ENCODE data around the gene RBL2.
"Not testable (repeated sequence)": the region's sequence is repeated elsewhere in the genome, so short reads cannot be mapped to it uniquely, and the experiment has no call there.

Gene RBL2

GRCh38 chr16:53414381-53414780 is 19.9 kb upstream of the RBL2 start:
- no peaks in the 10 kb centered on the region for H3K79me1 ChIP-seq (ENCODE audit: low read length)
- H3K4me1 ChIP-seq (ENCODE audit: control insufficient read depth, low read depth, low read length), result no peaks in the 10 kb centered on the region
- H3K18ac ChIP-seq (ENCODE audit: low read length), result no peak overlapping the region
- H4K5ac ChIP-seq (ENCODE audit: low read length), result no peak overlapping the region
- H3K23ac ChIP-seq (ENCODE audit: low read length), result no peak overlapping the region
- H2BK5ac ChIP-seq (ENCODE audit: low read length), result no peak overlapping the region
- no peaks in the 10 kb centered on the region for H3K36me3 ChIP-seq (ENCODE audit: control insufficient read depth, insufficient read depth, low read length)
- H3K79me2 ChIP-seq (ENCODE audit: control insufficient read depth, insufficient read depth, low read length), result no peaks in the 10 kb centered on the region
- no peaks in the 10 kb centered on the region for H3K27me3 ChIP-seq (ENCODE audit: insufficient read depth, low read length, poor library complexity)
- no peak overlapping the region for H2BK15ac ChIP-seq (replicated peaks; ENCODE audit: low read depth)
- H2BK120ac ChIP-seq (ENCODE audit: low read depth, low read length), result no peak overlapping the region
- H2AK5ac ChIP-seq (ENCODE audit: low read length), result no peak overlapping the region
- no peak overlapping the region for H3K56ac ChIP-seq (ENCODE audit: low read length)
- H3K4me3 ChIP-seq (ENCODE audit: low read length), result no peak overlapping the region
- H3K4me2 ChIP-seq (ENCODE audit: low read length), result no peak overlapping the region
- no peak for DNase-seq
- H3K9ac ChIP-seq (ENCODE audit: low read length), result no peak overlapping the region
- WGBS (ENCODE audit: extremely low coverage, insufficient coverage, low lambda C conversion rate), result no CpG with 5 or more reads among the region's 16 CpGs
- no peak overlapping the region for H3K27ac ChIP-seq (ENCODE audit: low read depth, low read length)
- H4K8ac ChIP-seq (ENCODE audit: low read depth, low read length), result no peak overlapping the region
- H3K4ac ChIP-seq (ENCODE audit: low read depth, low read length), result no peak overlapping the region

- Histone ChIP-seq H3K27me3 (ENCODE audit: insufficient read depth, low read length, poor library complexity) (no peaks in the 10 kb centered on the region), H4K8ac (ENCODE audit: low read depth, low read length) (no peak overlapping the region), H2BK120ac (ENCODE audit: low read depth, low read length) (no peak overlapping the region), H2BK5ac (ENCODE audit: low read length) (no peak overlapping the region), H4K5ac (ENCODE audit: low read length) (no peak overlapping the region), H3K4me3 (ENCODE audit: low read length) (no peak overlapping the region), H3K79me2 (ENCODE audit: control insufficient read depth, insufficient read depth, low read length) (no peaks in the 10 kb centered on the region), H2BK15ac (replicated peaks; ENCODE audit: low read depth) (no peak overlapping the region), H3K23ac (ENCODE audit: low read length) (no peak overlapping the region), H3K4me1 (ENCODE audit: control insufficient read depth, low read depth, low read length) (no peaks in the 10 kb centered on the region), H2AK5ac (ENCODE audit: low read length) (no peak overlapping the region), H3K9ac (ENCODE audit: low read length) (no peak overlapping the region), H3K27ac (ENCODE audit: low read depth, low read length) (no peak overlapping the region), H3K4ac (ENCODE audit: low read depth, low read length) (no peak overlapping the region), H3K79me1 (ENCODE audit: low read length) (no peaks in the 10 kb centered on the region), H3K4me2 (ENCODE audit: low read length) (no peak overlapping the region), H3K18ac (ENCODE audit: low read length) (no peak overlapping the region), H3K56ac (ENCODE audit: low read length) (no peak overlapping the region), H3K36me3 (ENCODE audit: control insufficient read depth, insufficient read depth, low read length) (no peaks in the 10 kb centered on the region)
- no CpG with 5 or more reads among the region's 4 CpGs for WGBS (ENCODE audit: extremely low coverage, insufficient coverage, low lambda C conversion rate)
- peak; percentile 83 for DNase-seq
These were observed 18.8 kb upstream of the RBL2 start for GRCh38 chr16:53415504-53415903.

- H2AK5ac ChIP-seq (ENCODE audit: low read length), result no peak overlapping the region
- DNase-seq, result peak; percentile 20
These were observed 17.3 kb upstream of the RBL2 start for GRCh38 chr16:53417011-53417410.

GRCh38 chr16:53417976-53418375 is 16.3 kb upstream of the RBL2 start:
- no CpG with 5 or more reads among the region's 7 CpGs for WGBS (ENCODE audit: extremely low coverage, insufficient coverage, low lambda C conversion rate)
- DNase-seq, result no peak

More at GRCh38 chr16:53417011-53417410, 17.3 kb upstream of the RBL2 start:
- Histone ChIP-seq H3K36me3 (ENCODE audit: control insufficient read depth, insufficient read depth, low read length) (no peaks in the 10 kb centered on the region), H3K79me2 (ENCODE audit: control insufficient read depth, insufficient read depth, low read length) (no peaks in the 10 kb centered on the region), H3K27me3 (ENCODE audit: insufficient read depth, low read length, poor library complexity) (no peaks in the 10 kb centered on the region), H3K4ac (ENCODE audit: low read depth, low read length) (no peak overlapping the region), H2BK5ac (ENCODE audit: low read length) (no peak overlapping the region), H3K9ac (ENCODE audit: low read length) (no peak overlapping the region), H3K4me1 (ENCODE audit: control insufficient read depth, low read depth, low read length) (no peaks in the 10 kb centered on the region), H2BK15ac (replicated peaks; ENCODE audit: low read depth) (no peak overlapping the region), H3K27ac (ENCODE audit: low read depth, low read length) (no peak overlapping the region), H3K4me3 (ENCODE audit: low read length) (no peak overlapping the region), H3K18ac (ENCODE audit: low read length) (no peak overlapping the region), H2BK120ac (ENCODE audit: low read depth, low read length) (no peak overlapping the region), H4K8ac (ENCODE audit: low read depth, low read length) (no peak overlapping the region), H3K4me2 (ENCODE audit: low read length) (no peak overlapping the region), H3K56ac (ENCODE audit: low read length) (no peak overlapping the region), H3K23ac (ENCODE audit: low read length) (no peak overlapping the region), H4K5ac (ENCODE audit: low read length) (no peak overlapping the region), H3K79me1 (ENCODE audit: low read length) (no peaks in the 10 kb centered on the region)
- WGBS (ENCODE audit: extremely low coverage, insufficient coverage, low lambda C conversion rate), result no CpG with 5 or more reads among the region's 4 CpGs

GRCh38 chr16:53419383-53419709 is 14.9 kb upstream of the RBL2 start:
- not testable (repeated sequence) for H3K4me1 ChIP-seq (ENCODE audit: control insufficient read depth, low read depth, low read length); H3K56ac ChIP-seq (ENCODE audit: low read length); H3K27ac ChIP-seq (ENCODE audit: low read depth, low read length); H3K27me3 ChIP-seq (ENCODE audit: insufficient read depth, low read length, poor library complexity); H4K8ac ChIP-seq (ENCODE audit: low read depth, low read length); DNase-seq; H3K79me1 ChIP-seq (ENCODE audit: low read length); H3K4me3 ChIP-seq (ENCODE audit: low read length); H3K36me3 ChIP-seq (ENCODE audit: control insufficient read depth, insufficient read depth, low read length); H2BK15ac ChIP-seq (replicated peaks; ENCODE audit: low read depth); H2BK5ac ChIP-seq (ENCODE audit: low read length); H2AK5ac ChIP-seq (ENCODE audit: low read length); H3K23ac ChIP-seq (ENCODE audit: low read length); H3K79me2 ChIP-seq (ENCODE audit: control insufficient read depth, insufficient read depth, low read length); H4K5ac ChIP-seq (ENCODE audit: low read length); H2BK120ac ChIP-seq (ENCODE audit: low read depth, low read length); H3K18ac ChIP-seq (ENCODE audit: low read length); H3K4me2 ChIP-seq (ENCODE audit: low read length); H3K9ac ChIP-seq (ENCODE audit: low read length); H3K4ac ChIP-seq (ENCODE audit: low read depth, low read length)
- no CpG with 5 or more reads among the region's 2 CpGs for WGBS (ENCODE audit: extremely low coverage, insufficient coverage, low lambda C conversion rate)

More at GRCh38 chr16:53417976-53418375, 16.3 kb upstream of the RBL2 start:
- no peak overlapping the region for H2AK5ac ChIP-seq (ENCODE audit: low read length)
- H3K36me3 ChIP-seq (ENCODE audit: control insufficient read depth, insufficient read depth, low read length), result no peaks in the 10 kb centered on the region
- no peaks in the 10 kb centered on the region for H3K79me2 ChIP-seq (ENCODE audit: control insufficient read depth, insufficient read depth, low read length)
- no peaks in the 10 kb centered on the region for H3K27me3 ChIP-seq (ENCODE audit: insufficient read depth, low read length, poor library complexity)
- H3K4ac ChIP-seq (ENCODE audit: low read depth, low read length), result no peak overlapping the region
- H3K4me3 ChIP-seq (ENCODE audit: low read length), result no peak overlapping the region
- no peaks in the 10 kb centered on the region for H3K79me1 ChIP-seq (ENCODE audit: low read length)
- H2BK15ac ChIP-seq (replicated peaks; ENCODE audit: low read depth), result no peak overlapping the region
- H2BK5ac ChIP-seq (ENCODE audit: low read length), result no peak overlapping the region
- no peak overlapping the region for H3K4me2 ChIP-seq (ENCODE audit: low read length)
- no peak overlapping the region for H3K23ac ChIP-seq (ENCODE audit: low read length)
- H2BK120ac ChIP-seq (ENCODE audit: low read depth, low read length), result no peak overlapping the region
- no peak overlapping the region for H4K8ac ChIP-seq (ENCODE audit: low read depth, low read length)
- no peak overlapping the region for H3K56ac ChIP-seq (ENCODE audit: low read length)
- H3K4me1 ChIP-seq (ENCODE audit: control insufficient read depth, low read depth, low read length), result no peaks in the 10 kb centered on the region
- no peak overlapping the region for H3K9ac ChIP-seq (ENCODE audit: low read length)
- no peak overlapping the region for H3K27ac ChIP-seq (ENCODE audit: low read depth, low read length)
- no peak overlapping the region for H4K5ac ChIP-seq (ENCODE audit: low read length)
- H3K18ac ChIP-seq (ENCODE audit: low read length), result no peak overlapping the region

- no peak overlapping the region for H2AK5ac ChIP-seq (ENCODE audit: low read length)
- H2BK120ac ChIP-seq (ENCODE audit: low read depth, low read length), result no peak overlapping the region
- H3K4me3 ChIP-seq (ENCODE audit: low read length), result no peak overlapping the region
- no peaks in the 10 kb centered on the region for H3K4me1 ChIP-seq (ENCODE audit: control insufficient read depth, low read depth, low read length)
- H2BK15ac ChIP-seq (replicated peaks; ENCODE audit: low read depth), result no peak overlapping the region
- no peak overlapping the region for H3K23ac ChIP-seq (ENCODE audit: low read length)
- no peak overlapping the region for H4K5ac ChIP-seq (ENCODE audit: low read length)
- H3K27me3 ChIP-seq (ENCODE audit: insufficient read depth, low read length, poor library complexity), result no peaks in the 10 kb centered on the region
- WGBS (ENCODE audit: extremely low coverage, insufficient coverage, low lambda C conversion rate), result no CpG with 5 or more reads among the region's 24 CpGs
- no peak overlapping the region for H2BK5ac ChIP-seq (ENCODE audit: low read length)
- no peak overlapping the region for H3K9ac ChIP-seq (ENCODE audit: low read length)
- no peak overlapping the region for H3K4ac ChIP-seq (ENCODE audit: low read depth, low read length)
- DNase-seq, result no peak
- no peak overlapping the region for H3K4me2 ChIP-seq (ENCODE audit: low read length)
- H4K8ac ChIP-seq (ENCODE audit: low read depth, low read length), result no peak overlapping the region
- no peak overlapping the region for H3K18ac ChIP-seq (ENCODE audit: low read length)
- H3K27ac ChIP-seq (ENCODE audit: low read depth, low read length), result no peak overlapping the region
- H3K79me2 ChIP-seq (ENCODE audit: control insufficient read depth, insufficient read depth, low read length), result no peaks in the 10 kb centered on the region
- H3K79me1 ChIP-seq (ENCODE audit: low read length), result no peaks in the 10 kb centered on the region
- no peak overlapping the region for H3K56ac ChIP-seq (ENCODE audit: low read length)
- H3K36me3 ChIP-seq (ENCODE audit: control insufficient read depth, insufficient read depth, low read length), result no peaks in the 10 kb centered on the region
These were observed 13.0 kb upstream of the RBL2 start for GRCh38 chr16:53421248-53421647.

Measured in mesendoderm (in vitro differentiated cells).